Parathyroid adenoma (tissue), 2 donors: Measurements from ENCODE around the gene STX1A.
"Not testable (repeated sequence)": the region's sequence is repeated elsewhere in the genome, so short reads cannot be mapped to it uniquely, and the experiment has no call there.

ENCODE experiments used
- H2AFZ ChIP-seq: fragments of 300-600 bp; sonication (generic); one replicate; pipeline ENCODE4 v1.7.0; 2017; ENCODE audit warnings: antibody characterized with exemption, mild to moderate bottlenecking
- H3K27ac ChIP-seq: fragments of 300-600 bp; sonication (generic); one replicate; pipeline ENCODE4 v1.7.0; 2017
- H3K27me3 ChIP-seq: fragments of 300-600 bp; sonication (generic); one replicate; pipeline ENCODE4 v1.7.0; 2017; ENCODE audit warnings: low read length; ENCODE audit not compliant: control insufficient read depth, insufficient read depth
- H3K36me3 ChIP-seq: fragments of 300-600 bp; sonication (generic); one replicate; pipeline ENCODE4 v1.7.0; 2017; ENCODE audit warnings: low read length; ENCODE audit not compliant: control insufficient read depth, insufficient read depth
- H3K4me1 ChIP-seq: fragments of 300-600 bp; sonication (generic); one replicate; pipeline ENCODE4 v1.7.0; 2017; ENCODE audit warnings: control low read depth
- H3K4me2 ChIP-seq: fragments of 300-600 bp; sonication (generic); one replicate; pipeline ENCODE4 v1.7.0; 2017; ENCODE audit warnings: low read length
- H3K4me3 ChIP-seq: fragments of 300-600 bp; sonication (generic); one replicate; pipeline ENCODE4 v1.7.0; 2017; ENCODE audit warnings: low read depth, low read length
- H3K79me2 ChIP-seq: fragments of 300-600 bp; sonication (generic); one replicate; pipeline ENCODE4 v1.7.0; 2017; ENCODE audit warnings: control low read depth
- H3K9ac ChIP-seq: fragments of 300-600 bp; sonication (generic); one replicate; pipeline ENCODE4 v1.7.0; 2017; ENCODE audit warnings: mild to moderate bottlenecking
- H3K9me3 ChIP-seq: fragments of 300-600 bp; sonication (generic); one replicate; pipeline ENCODE4 v1.7.0; 2017; ENCODE audit warnings: low read length; ENCODE audit not compliant: control insufficient read depth
- CTCF ChIP-seq: fragments of 300-600 bp; sonication (generic); IDR thresholded peaks from one replicate; pipeline ENCODE4 v1.7.0; 2017; ENCODE audit warnings: antibody characterized with exemption, mild to moderate bottlenecking
- donor health status: primary hyperparathyroidism.

Gene STX1A

GRCh38 chr7:73723813-73724212, 4.3 kb upstream of the STX1A start:
- TF ChIP-seq CTCF = no peak
- peaks cover 4% of the 10 kb centered on the region for H3K4me1 ChIP-seq

GRCh38 chr7:73722785-73723184, 3.3 kb upstream of the STX1A start:
- H3K27me3 ChIP-seq = no peaks in the 10 kb centered on the region
- H3K36me3 ChIP-seq = no peaks in the 10 kb centered on the region
- H2AFZ ChIP-seq = no peak overlapping the region
- H3K9me3 ChIP-seq = no peaks in the 10 kb centered on the region
- peaks cover 4% of the 10 kb centered on the region for H3K4me1 ChIP-seq
- no peak overlapping the region for H3K27ac ChIP-seq
- H3K79me2 ChIP-seq = no peaks in the 10 kb centered on the region
- no peak for TF ChIP-seq CTCF
- H3K4me3 ChIP-seq = no peak overlapping the region
- H3K4me2 ChIP-seq = no peak overlapping the region
- H3K9ac ChIP-seq = no peak overlapping the region

More at GRCh38 chr7:73723813-73724212, 4.3 kb upstream of the STX1A start:
- Histone ChIP-seq H3K27ac (no peak overlapping the region), H3K4me2 (no peak overlapping the region), H3K79me2 (no peaks in the 10 kb centered on the region), H3K9ac (no peak overlapping the region), H3K9me3 (no peaks in the 10 kb centered on the region), H3K27me3 (no peaks in the 10 kb centered on the region), H2AFZ (no peak overlapping the region), H3K36me3 (no peaks in the 10 kb centered on the region), H3K4me3 (no peak overlapping the region)

GRCh38 chr7:73722182-73722581, 2.7 kb upstream of the STX1A start:
- H3K27ac ChIP-seq, H3K4me1 ChIP-seq, H3K79me2 ChIP-seq, H3K27me3 ChIP-seq, H2AFZ ChIP-seq, H3K9ac ChIP-seq, H3K4me3 ChIP-seq, H3K9me3 ChIP-seq, H3K4me2 ChIP-seq, H3K36me3 ChIP-seq: not testable (repeated sequence)

GRCh38 chr7:73721377-73721817, 1.9 kb upstream of the STX1A start:
- H2AFZ ChIP-seq = no peak overlapping the region
- H3K27ac ChIP-seq = no peak overlapping the region
- H3K4me2 ChIP-seq = no peak overlapping the region
- H3K79me2 ChIP-seq = no peaks in the 10 kb centered on the region
- H3K36me3 ChIP-seq = no peaks in the 10 kb centered on the region
- H3K9me3 ChIP-seq = no peaks in the 10 kb centered on the region
- H3K4me1 ChIP-seq = peaks cover 7% of the 10 kb centered on the region
- no peaks in the 10 kb centered on the region for H3K27me3 ChIP-seq
- H3K9ac ChIP-seq = no peak overlapping the region
- TF ChIP-seq CTCF = no peak
- H3K4me3 ChIP-seq = no peak overlapping the region

- H3K36me3 ChIP-seq = not testable (repeated sequence)
These were observed 974 bp upstream of the STX1A start for GRCh38 chr7:73720443-73720842.

GRCh38 chr7:73719806-73720169, 319 bp upstream of the STX1A start:
- Histone ChIP-seq H3K27ac (no peak overlapping the region), H3K27me3 (no peaks in the 10 kb centered on the region), H3K79me2 (no peaks in the 10 kb centered on the region), H3K9ac (no peak overlapping the region), H3K4me2 (peak overlapping the region; percentile 77), H2AFZ (peak overlapping the region; percentile 66), H3K4me1 (peaks cover 19% of the 10 kb centered on the region), H3K36me3 (no peaks in the 10 kb centered on the region), H3K9me3 (no peaks in the 10 kb centered on the region), H3K4me3 (peak overlapping the region; percentile 47)
- TF ChIP-seq CTCF = no peak

More at GRCh38 chr7:73720443-73720842, 974 bp upstream of the STX1A start:
- H3K4me2 ChIP-seq, H3K27ac ChIP-seq, H3K9ac ChIP-seq, H3K4me3 ChIP-seq, H3K9me3 ChIP-seq, H3K79me2 ChIP-seq, H3K27me3 ChIP-seq, H2AFZ ChIP-seq: not testable (repeated sequence)
- peaks cover 17% of the 10 kb centered on the region for H3K4me1 ChIP-seq
